G401 (cell line): ENCODE data around the gene KRTAP10-3. TPM values are rescaled to one million over a fixed set of nuclear protein-coding genes. Genes with fewer than 3 reads are reported as not detected.
"Not testable (repeated sequence)": the region's sequence is repeated elsewhere in the genome, so short reads cannot be mapped to it uniquely, and the experiment has no call there.

Experiments
- DNase-seq: peaks from one replicate; pipeline ENCODE4 v3.0.0-alpha.2; 2015; ENCODE audit warnings: low spot score
- in situ Hi-C: cut with HindIII; loops from 2 replicates; pipeline ENCODE4 v1.10.0; 2016; ENCODE audit warnings: low sequenced_read_pairs, mixed read lengths
- total RNA-seq: library from RNA; depleted of rRNA; stranded (reverse); fragments of >200 nt; shearing (Covaris generic); gene quantifications from 2 replicates; pipeline ENCODE4 v1.2.3, GENCODE V29; 2014

KRTAP10-3 gene
- total RNA-seq, 1 experiment from 2014 or later = not detected

DNA sequence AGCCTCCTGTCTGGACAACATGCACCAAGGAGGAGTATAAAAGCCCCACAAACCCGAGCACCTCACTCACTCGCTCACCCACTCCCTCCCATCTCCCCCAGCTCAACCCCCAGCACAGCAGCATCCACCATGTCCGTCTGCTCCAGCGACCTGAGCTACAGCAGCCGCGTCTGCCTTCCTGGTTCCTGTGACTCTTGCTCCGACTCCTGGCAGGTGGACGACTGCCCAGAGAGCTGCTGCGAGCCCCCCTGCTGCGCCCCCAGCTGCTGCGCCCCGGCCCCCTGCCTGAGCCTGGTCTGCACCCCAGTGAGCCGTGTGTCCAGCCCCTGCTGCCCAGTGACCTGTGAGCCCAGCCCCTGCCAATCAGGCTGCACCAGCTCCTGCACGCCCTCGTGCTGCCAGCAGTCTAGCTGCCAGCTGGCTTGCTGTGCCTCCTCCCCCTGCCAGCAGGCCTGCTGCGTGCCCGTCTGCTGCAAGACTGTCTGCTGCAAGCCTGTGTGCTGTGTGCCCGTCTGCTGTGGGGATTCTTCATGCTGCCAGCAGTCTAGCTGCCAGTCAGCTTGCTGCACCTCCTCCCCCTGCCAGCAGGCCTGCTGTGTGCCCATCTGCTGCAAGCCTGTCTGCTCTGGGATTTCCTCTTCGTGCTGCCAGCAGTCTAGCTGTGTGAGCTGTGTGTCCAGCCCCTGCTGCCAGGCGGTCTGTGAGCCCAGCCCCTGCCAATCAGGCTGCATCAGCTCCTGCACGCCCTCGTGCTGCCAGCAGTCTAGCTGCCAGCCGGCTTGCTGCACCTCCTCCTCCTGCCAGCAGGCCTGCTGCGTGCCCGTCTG lies 15.2 kb upstream of the KRTAP10-3 start, which contains the start of gene KRTAP10-4:
Gene KRTAP10-4, plus strand, starts transcription at position 100 of the 827 bp plus-strand sequence. Its CDS starts 30 bp downstream, at position 130.
- in situ Hi-C loops, DNase-seq: not testable (repeated sequence)

DNA sequence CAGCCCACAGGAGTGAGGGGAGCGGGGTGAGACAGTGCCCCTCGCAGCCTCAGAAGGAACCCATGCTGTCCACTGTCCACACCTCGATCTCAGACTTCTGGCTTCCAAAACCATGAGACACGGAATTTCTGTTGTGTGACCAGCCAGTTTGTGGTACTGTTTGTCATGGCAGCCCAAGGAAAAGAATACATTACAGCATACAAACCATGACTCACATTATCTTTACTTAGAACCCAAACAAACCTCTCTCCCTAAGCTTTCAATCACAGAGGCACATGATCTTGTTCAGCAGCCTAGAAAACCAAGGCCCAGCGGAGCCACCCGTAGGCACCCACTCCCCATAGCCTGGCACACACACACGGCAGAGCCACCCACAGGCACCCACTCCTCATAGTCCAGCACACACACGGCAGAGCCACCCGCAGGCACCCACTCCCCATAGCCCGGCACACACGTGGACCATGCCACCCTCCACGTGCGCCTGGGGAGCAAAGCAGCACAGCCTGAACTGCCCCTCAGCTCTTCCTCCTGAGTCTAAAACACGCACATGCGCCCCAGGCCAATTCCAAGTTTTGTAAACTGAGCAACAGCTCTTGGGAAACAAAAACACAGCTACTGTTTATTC lies 14.5 kb upstream of the KRTAP10-3 start:
- DNase-seq = no peak
- in situ Hi-C loops = no loop called here

DNA sequence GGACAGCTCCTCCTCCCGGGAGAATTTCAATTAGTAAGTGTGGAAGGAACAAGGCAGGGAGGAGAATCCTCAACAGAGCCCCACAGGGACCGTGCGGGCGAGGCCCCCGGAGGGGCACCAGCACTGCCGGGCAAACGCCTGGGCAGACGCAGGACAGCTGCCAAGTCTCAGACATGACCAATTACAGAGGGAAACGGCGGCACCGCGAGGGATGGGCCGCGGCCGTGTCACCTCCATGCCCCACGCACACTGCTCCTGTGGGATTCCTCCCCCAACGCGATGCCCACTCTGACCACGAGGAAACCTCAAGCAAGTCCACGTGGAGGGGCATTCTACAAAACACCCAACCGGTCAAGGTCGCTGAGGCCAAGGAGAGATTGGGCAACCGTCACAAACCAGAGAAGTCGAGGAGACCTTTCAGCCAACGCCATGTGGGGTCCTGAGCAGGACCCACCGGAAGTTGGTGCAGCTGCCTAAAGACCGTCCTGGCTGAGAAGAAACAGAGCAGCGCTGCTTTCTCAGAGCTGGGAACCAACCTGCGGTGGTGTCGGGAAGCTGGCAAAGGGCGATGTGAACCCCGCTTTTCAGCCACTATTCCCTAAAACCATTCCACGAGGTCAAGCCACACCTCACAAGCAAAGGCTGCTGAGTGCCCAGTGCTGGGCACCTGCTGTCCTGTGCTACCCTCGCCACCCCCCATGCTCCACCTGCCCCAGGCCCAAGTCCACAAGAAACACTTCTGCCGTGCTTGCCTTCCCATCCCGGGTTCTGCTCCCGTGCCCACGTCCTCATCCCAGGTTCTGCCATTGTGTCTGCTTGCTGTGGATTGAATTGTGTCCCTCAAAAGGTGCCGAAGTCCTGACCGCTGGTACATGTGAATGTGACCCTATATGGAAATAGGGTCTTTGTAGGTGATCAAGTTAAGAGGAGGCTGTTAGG lies 13.5 kb upstream of the KRTAP10-3 start:
- DNase-seq = no peak
- in situ Hi-C loops = no loop called here

DNA sequence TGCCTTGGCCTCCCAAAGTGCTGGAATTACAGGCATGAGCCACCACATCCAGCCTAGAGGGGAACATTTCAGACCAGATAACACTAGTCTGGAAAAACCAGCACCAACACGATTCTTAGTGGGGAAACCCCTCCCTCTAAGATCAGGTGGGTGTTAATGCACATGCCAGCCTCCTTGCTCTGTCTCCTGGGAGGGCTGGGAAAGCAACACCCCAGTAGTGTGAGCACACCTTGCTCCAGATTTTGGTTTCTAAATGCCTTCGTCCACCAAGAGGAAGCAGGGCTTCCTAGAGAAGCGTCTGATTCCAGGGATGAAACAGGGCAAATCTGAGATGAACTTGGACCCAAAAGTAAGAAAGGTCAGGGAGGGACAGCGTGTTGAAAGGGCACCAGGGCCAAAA lies 12.7 kb upstream of the KRTAP10-3 start:
- in situ Hi-C loops = no loop called here
- no peak for DNase-seq

DNA sequence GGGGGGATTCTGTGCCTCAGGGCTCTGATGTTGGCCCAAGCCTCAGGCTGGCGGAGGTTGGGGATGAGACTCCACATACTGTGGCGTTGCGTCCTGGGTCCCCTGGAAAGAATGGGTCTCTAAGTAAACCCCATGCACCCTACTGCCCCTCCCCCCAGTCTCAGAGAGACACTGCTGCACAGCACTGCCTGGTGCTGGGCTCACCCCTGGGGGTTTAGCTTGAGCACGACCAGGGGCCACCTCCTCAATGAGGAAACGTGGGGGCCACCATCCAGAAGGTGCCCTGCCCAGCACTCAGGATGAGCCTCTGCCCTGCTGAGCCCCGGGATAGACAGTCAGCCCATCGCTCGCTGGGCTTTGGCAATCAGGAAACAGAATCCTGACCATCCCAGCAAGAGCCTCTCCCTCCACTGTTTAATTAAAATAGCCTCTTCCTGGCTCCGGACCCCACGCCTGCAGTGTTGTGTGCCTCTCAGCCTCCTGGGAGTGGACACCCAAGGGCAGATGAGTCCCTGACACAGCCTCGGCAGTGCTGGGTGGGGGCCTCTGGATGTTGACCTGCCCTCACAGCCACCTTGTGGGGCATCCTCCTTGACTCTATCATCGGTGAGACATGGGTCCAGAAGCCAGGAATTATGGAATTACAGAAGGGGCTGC lies 11.4 kb upstream of the KRTAP10-3 start:
- no peak for DNase-seq
- in situ Hi-C loops = no loop called here

DNA sequence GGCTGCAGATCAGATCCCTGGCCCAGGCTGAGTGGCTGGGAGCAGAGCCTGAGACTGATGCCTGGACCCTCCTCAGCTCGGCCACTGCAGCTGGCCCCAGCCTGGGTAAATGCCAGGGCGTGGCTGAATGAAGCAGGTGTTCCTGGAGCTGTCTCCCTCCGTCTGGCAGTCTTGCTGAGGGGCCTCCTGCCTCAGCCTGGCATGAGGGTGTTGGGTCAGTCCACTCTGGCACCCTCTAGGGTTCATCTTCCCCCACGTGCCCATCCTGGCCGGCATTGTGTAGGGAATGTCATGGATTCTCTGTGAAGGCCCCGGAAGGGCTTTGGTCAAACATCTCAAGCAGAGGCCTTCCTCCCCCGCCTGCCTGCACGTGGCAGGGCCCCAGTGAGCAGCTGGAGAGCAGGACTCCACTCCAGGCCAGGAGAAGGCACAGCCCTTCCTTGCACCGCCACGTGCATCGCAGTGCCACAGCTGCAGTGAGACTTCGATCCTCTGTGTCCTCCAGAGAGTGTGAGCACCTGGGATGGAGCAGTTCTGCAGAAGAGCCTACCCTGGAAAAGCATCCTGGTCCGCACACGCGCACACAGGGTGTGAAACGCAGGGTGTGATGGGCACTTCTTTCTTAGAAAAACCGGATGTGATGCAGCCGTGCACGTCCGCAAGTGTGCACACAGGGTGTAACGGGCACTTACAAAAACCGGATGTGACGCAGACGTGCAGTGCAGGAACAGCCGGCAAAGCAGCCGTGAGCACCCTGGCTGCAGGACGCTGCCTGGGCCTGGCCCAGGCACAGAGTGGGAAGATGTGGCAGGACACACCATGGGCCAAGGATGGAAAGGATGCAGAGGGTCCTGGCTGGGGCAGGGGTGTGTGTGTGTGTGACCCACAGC lies 10.3 kb upstream of the KRTAP10-3 start:
- in situ Hi-C loops = no loop called here
- DNase-seq = no peak

DNA sequence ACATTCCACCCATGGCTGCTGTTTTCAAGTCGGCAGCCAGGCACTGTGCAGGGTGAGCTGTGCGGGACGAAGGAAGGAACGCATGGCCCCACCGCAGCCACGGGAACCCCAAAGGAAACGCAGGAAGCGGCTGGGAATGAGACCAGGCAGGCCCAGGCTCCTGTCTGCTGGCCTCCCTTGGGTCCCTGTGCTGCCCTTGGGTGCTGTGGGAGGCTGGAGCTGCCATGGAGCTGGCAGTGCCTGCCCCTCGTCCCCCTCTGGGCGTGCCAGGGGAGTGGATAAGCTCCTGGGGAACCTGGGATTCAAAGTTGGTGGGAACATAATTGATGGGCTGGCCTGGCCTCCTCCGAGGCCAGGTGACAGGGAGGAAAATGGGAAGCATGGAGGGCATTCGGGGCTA lies 9.7 kb upstream of the KRTAP10-3 start:
- in situ Hi-C loops = no loop called here
- no peak for DNase-seq

DNA sequence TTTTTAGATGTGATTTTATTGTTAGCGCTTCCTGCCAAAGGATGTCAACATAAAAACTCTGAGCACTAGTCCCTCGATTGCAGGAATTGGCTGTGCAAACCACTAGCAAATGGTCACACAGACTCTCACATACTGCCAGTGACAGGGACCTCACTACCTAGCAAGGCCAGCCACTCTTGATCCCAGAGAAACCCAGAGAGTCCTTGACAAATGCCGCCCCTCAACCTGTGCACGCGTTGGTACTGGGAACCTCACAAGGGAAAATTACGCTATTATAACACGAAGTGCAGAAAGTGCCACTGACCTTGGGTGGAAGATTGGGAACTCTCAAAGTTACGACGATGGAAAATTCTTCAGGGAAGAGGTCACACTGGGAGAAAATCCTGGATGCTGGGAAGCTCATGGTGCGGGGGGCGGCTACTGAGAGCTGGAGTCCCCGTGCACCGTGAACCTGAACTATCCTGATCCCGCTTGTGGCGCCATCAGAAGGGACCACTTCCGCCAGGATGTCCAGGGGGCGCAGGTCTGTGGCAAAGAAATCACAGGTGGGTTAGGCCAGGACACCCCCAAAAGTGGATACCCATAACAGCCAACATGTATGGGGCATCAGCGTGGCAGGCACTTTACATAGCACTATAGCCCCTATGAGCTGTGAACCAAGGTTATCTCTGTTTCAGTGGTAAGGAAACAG lies 9.0 kb upstream of the KRTAP10-3 start:
- no peak for DNase-seq
- in situ Hi-C loops = no loop called here

DNA sequence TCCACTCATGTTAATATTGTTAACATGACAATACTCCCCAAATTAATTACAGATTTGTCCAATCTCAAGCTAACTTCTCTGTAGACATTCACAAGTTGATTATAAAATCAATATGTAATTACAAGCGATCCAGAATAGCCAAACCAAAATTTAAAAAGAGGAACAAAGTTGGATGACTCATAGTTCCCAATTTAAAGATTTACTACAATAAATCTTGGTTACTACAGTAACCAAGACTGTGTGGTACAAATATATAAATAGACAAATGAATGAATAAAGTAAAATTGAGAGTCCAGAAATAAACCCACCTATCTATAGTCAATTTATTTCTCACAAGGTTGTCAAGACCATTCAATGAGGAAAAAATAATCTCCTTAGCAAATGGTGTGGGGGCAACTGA lies 7.8 kb upstream of the KRTAP10-3 start:
- in situ Hi-C loops = no loop called here
- DNase-seq = no peak

DNA sequence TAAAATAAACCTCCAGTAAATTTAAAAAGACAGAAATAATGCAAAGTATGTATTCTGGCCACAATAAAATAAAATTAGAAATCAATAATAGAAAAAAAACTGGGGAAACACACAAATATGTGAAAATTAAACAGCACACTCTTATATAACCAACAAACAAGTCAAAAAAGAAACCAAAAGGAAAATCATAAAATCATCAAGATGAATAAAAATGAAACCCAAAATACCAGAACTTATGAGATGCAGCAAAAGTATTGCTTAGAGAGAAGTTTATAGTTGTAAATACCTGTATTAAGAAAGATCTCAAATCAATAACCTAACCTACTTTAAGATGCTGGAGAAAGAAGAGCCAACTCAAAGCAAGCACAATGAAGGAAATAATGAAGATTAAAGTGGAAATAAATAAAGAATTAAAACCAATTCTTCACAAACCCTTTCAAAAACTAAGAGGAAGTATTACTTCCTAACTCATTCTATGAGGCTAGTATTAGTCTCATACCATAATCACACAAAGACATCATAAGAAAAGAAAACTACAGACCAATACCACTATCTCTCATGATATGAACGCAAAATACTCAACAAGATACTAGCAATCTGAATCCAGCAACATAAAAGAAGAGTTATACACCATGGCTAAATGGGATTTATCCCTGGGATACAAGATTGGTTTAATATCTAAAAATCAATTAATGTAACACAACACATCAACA lies 6.4 kb upstream of the KRTAP10-3 start:
- no peak for DNase-seq
- in situ Hi-C loops = no loop called here

DNA sequence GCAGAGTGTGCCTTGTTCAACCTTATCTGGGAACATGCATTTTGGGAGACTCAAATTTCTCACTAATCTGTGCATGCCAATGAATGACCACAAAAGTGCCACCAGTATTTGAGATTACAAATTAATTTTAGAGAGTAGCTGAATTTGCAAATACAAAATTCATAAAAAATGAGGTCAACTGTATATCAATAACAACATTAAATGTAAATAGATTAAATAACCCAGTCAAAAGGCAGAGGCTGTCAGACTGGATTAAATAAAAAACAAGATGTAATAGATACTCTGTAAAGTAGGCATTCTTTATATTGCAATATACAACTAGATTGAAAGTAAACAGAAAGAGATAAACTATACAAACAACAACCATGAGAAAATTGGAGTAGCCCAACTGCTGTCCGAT lies 5.5 kb upstream of the KRTAP10-3 start:
- in situ Hi-C loops = no loop called here
- DNase-seq = no peak

DNA sequence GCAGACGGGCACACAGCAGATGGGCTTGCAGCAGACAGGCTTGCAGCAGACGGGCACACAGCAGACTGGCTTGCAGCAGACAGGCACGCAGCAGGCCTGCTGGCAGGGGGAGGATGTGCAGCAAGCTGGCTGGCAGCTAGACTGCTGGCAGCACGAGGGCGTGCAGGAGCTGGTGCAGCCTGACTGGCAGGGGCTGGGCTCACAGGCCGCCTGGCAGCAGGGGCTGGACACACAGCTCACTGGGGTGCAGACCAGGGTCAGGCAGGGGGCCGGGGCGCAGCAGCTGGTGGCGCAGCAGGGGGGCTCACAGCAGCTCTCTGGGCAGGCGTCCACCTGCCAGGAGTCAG lies 293 bp downstream of the KRTAP10-3 start:
- in situ Hi-C loops, DNase-seq: not testable (repeated sequence)

DNA sequence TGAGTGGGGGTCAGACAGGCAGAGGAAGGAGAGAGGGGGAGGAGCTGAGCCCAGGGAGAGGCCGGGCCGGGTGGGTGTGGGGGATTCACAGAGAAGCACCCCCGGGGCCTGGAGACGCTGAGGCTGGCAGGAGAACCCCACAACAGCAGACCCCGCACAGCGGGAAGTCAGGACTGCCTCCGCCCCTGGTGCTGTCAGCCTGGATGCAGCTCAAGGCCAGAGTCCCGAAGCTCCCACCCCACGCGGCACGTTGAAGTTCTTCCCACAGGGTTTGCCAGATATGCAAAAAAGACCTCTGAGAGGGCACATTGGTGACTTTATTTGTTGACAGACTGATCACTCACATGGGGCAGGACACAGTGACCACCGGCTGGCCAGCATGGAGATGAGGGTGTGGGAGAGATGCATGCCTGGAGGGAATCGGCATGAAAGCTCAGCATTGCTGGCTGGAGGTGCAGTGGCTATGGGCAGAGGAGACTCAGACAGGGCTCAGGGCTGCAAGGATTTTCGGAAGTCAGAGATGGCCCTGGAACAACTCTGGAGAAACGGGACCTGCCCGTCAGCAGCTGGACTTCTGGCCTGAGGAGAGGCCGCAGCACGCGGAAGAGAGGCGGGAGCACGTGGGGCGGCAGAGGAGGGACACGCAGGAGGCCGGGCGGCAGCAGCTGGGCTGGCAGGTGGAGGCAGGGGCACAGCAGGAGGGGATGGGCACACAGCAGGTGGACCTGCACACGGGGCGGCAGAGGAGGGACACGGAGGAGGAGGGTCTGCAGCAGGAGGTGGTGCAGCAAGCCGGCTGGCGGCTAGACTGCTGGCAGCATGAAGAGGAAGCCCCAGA lies 885 bp downstream of the KRTAP10-3 start:
- in situ Hi-C loops = no loop called here
- DNase-seq = no peak

DNA sequence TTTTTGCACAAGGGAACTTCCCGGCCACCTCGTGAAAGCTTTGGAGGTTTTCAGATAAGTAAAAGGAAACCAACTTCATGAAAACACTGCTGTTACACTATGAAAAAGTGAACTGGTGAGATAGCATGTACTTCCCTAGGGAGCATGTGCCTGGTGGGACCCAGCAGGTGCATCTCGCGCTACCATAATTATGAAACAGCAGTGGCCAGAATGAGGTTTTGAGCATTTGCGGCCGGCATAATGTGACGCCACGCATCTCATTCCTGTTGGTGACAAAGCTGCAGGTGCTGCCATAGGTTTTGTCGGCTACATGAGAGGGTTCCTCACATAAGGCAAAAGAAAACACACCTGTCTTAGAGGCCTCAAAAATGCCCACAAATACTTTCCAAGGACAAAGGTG lies 1.7 kb downstream of the KRTAP10-3 start:
- no peak for DNase-seq
- in situ Hi-C loops = no loop called here

DNA sequence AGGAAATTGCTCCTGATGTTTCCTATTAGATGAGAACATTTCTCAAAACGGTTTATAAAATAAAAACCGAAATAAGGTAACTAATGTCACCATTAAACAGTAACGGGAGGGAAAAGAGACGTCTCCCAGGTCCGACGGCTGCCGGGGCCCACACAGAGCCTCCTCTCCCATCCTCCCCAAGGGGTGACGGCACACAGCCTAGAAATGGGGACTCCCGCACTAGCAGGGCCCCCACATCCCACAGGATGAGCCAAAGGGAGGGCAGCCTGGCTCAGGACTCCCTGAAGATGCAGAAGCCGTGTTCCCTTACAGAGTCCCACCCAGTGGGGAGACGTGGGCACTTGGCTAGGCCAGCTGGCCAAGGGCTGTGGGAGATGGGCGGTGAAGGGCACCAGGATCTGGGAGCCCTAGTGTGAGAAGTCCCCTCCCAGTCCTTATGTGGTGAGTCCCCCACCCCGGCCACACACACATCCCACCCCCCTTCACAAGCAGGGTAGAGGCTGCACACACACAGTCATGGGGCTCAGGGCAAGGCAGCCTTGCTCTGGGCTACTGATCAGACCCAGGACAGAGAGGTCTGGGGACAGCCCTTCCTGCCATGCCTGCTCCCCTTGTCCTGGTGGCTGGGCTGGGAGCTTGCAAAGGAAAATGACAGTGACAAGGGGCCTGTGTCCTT lies 3.3 kb downstream of the KRTAP10-3 start:
- in situ Hi-C loops = no loop called here
- no peak for DNase-seq

DNA sequence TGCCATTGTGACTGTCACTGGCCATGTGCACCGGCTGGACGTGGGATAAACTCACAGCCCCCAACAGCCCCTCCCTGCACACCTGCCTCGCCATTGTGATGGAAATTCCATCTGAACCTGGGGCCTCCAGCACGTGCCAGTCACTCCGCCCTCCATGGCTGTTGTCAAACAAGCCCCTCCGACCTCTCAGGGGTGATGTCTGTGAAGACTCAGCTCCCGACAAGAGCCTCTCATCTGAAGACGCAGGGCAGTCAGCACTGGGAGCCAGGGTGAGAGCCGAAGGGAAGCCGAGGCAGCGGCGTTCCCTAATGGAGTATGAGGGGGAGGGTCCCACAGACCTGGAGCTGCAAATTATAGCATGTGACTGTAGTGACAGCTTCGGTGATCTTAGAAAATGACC lies 5.9 kb downstream of the KRTAP10-3 start:
- in situ Hi-C loops = no loop called here
- DNase-seq = no peak
